ENCODE results near the gene PBX1. TPM values are rescaled to one million over a fixed set of nuclear protein-coding genes. Genes with fewer than 3 reads are reported as not detected.

The PBX1 gene
- total and polyA plus RNA-seq, 8 donors = 11.0 to 113 (median 23.0) TPM

DNA sequence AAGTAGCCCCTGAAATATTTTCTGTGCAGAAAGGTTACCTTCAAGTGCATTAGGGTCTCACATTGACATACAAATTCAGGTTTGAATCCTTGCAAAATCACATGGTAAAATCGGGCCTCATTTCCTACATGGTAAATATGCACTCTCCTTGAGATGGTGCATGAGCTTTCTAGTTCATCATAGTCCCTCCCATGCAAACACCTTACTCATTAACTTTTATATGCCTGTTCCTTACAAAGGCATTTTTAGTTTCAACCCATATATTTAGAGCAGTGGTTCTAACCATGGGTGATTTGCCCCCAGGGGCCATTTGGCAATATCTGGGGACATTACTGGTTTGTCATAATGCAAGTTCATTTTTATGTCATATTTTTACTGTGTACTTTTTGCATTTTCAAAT, 37.2 kb downstream of the PBX1 start:
- Histone ChIP-seq H3K4me1 (peaks cover 10 to 63% (median 34%) of the 10 kb centered on the region in 4 donors), H3K27ac (no peak overlapping the region), H3K27me3 (no peaks in the 10 kb centered on the region), H3K36me3 (peaks cover 0 to 11% (median 0%) of the 10 kb centered on the region in 4 donors), H3K4me3 (no peak overlapping the region), H3K9me3 (no peaks in the 10 kb centered on the region)
- DNase-seq = no peak
- intact Hi-C loops (cut with DNase I; ENCODE audit: low total_unique reads) = no loop called here
- TF ChIP-seq POLR2AphosphoS5 (IDR thresholded peaks at IDR 0.05) (no peak), EP300 (IDR thresholded peaks at IDR 0.05) (no peak), POLR2A (IDR thresholded peaks at IDR 0.05) (no peak), CTCF (IDR thresholded peaks at IDR 0.05) (no peak)
- WGBS, 5 donors = 60 to 79% (median 74%) methylated on average over 1 of the region's 1 CpG

DNA sequence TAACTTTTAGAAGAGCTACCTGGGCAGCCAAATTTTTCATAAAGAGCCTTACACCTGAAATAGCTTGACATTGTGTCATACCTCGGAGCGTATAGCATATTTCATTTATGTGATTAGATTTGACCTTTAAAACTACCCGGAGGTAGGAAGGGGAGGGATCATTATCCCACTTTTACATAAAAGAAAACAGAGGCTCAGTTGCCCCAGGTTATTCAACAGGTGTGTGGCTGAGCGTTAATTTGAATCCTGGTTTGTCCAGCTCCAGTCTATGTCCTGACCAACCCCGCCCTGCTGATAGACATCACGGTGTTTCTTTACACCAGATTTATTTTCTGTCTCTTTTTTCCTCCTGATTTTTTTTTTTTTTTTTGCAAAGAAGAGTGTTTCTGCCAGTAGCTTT, 39.7 kb downstream of the PBX1 start:
- peak overlapping the region in 3 of 5 donors; percentile 48 to 78 (median 75) for H3K27ac ChIP-seq
- H3K27me3 ChIP-seq = no peaks in the 10 kb centered on the region
- DNase-seq = peak in 1 of 2 donors; percentile 50
- TF ChIP-seq POLR2AphosphoS5 (IDR thresholded peaks at IDR 0.05) (no peak), CTCF (IDR thresholded peaks at IDR 0.05) (no peak), EP300 (IDR thresholded peaks at IDR 0.05) (no peak), POLR2A (IDR thresholded peaks at IDR 0.05) (no peak)
- H3K36me3 ChIP-seq = peaks cover 0 to 11% (median 0%) of the 10 kb centered on the region in 4 donors
- no peak overlapping the region for H3K4me3 ChIP-seq
- intact Hi-C loops (cut with DNase I; ENCODE audit: low total_unique reads) = no loop called here
- no peaks in the 10 kb centered on the region for H3K9me3 ChIP-seq
- H3K4me1 ChIP-seq = peaks cover 20 to 63% (median 45%) of the 10 kb centered on the region in 4 donors
- 31 to 72% (median 51%) methylated on average over 6 of the region's 6 CpGs for WGBS, 5 donors

GRCh38 chr1:164599272-164599671, 40.3 kb downstream of the PBX1 start:
- H3K27me3 ChIP-seq = no peaks in the 10 kb centered on the region
- no peak for DNase-seq
- WGBS, 5 donors = 52 to 74% (median 66%) methylated on average over 5 of the region's 5 CpGs
- peaks cover 0 to 11% (median 0%) of the 10 kb centered on the region in 4 donors for H3K36me3 ChIP-seq
- intact Hi-C loops (cut with DNase I; ENCODE audit: low total_unique reads) = no loop called here
- TF ChIP-seq POLR2A (IDR thresholded peaks at IDR 0.05) (no peak), POLR2AphosphoS5 (IDR thresholded peaks at IDR 0.05) (no peak), CTCF (IDR thresholded peaks at IDR 0.05) (no peak), EP300 (IDR thresholded peaks at IDR 0.05) (no peak)
- peak overlapping the region in 3 of 5 donors; percentile 48 to 78 (median 75) for H3K27ac ChIP-seq
- peaks cover 20 to 67% (median 48%) of the 10 kb centered on the region in 4 donors for H3K4me1 ChIP-seq
- no peaks in the 10 kb centered on the region for H3K9me3 ChIP-seq
- no peak overlapping the region for H3K4me3 ChIP-seq

GRCh38 chr1:164601399-164602100, 42.6 kb downstream of the PBX1 start:
- H3K9me3 ChIP-seq = no peaks in the 10 kb centered on the region
- no peak for DNase-seq
- no peaks in the 10 kb centered on the region for H3K27me3 ChIP-seq
- peak overlapping the region; percentile 61 to 85 (median 78) for H3K27ac ChIP-seq
- WGBS, 5 donors = 30 to 39% (median 36%) methylated on average over 5 of the region's 5 CpGs
- H3K4me1 ChIP-seq = peaks cover 20 to 84% (median 59%) of the 10 kb centered on the region in 4 donors
- no peak for TF ChIP-seq CTCF (IDR thresholded peaks at IDR 0.05)
- no peak for TF ChIP-seq POLR2AphosphoS5 (IDR thresholded peaks at IDR 0.05)
- TF ChIP-seq POLR2A (IDR thresholded peaks at IDR 0.05) = no peak
- TF ChIP-seq EP300 (IDR thresholded peaks at IDR 0.05) = no peak
- H3K4me3 ChIP-seq = peak overlapping the region in 2 of 4 donors; percentile 4 to 7
- peaks cover 0 to 11% (median 0%) of the 10 kb centered on the region in 4 donors for H3K36me3 ChIP-seq
- intact Hi-C loops (cut with DNase I; ENCODE audit: low total_unique reads) = no loop called here
